GM12865 (cell line): ENCODE measurements around the gene RAB38.

ENCODE experiments used
- DNase-seq: peaks from one replicate; pipeline ENCODE4 v3.0.0; 2010; ENCODE audit warnings: low read depth
- H3K4me3 ChIP-seq: 2 replicates; pipeline ENCODE4 v1.5.1; 2011; ENCODE audit warnings: mild to moderate bottlenecking, low read depth, low read length, control low read depth
- CTCF ChIP-seq: IDR thresholded peaks from 2 replicates; pipeline ENCODE4 v1.5.1; 2011; ENCODE audit warnings: low read length, control low read depth, low read depth, inconsistent platforms; ENCODE audit not compliant: insufficient read depth; ENCODE audit errors: missing control alignments

The RAB38 gene

GRCh38 chr11:88066090-88066489 lies 109.2 kb downstream of the RAB38 start:
- no peak for TF ChIP-seq CTCF
- no peak overlapping the region for H3K4me3 ChIP-seq
- DNase-seq = no peak

GRCh38 chr11:88064097-88064705 lies 111.0 kb downstream of the RAB38 start:
- no peak for DNase-seq
- TF ChIP-seq CTCF = no peak
- no peak overlapping the region for H3K4me3 ChIP-seq
